SK-N-SH (cell line): ENCODE measurements around the gene ZBTB6.

Source experiments
- CTCF ChIP-seq: fragments of 200-600 bp; sonication (generic); IDR thresholded peaks from 2 replicates; pipeline ENCODE4 v1.6.1; 2017; ENCODE audit warnings: antibody characterized with exemption, mild to moderate bottlenecking, moderate library complexity
- IRF3 ChIP-seq: fragments of 150-350 bp; IDR thresholded peaks from 2 replicates; pipeline ENCODE4 v1.6.1; 2016; ENCODE audit warnings: mild to moderate bottlenecking, low read depth, low read length
- JUND ChIP-seq: IDR thresholded peaks from 2 replicates; pipeline ENCODE4 v1.4.0; 2012
- MAX ChIP-seq: IDR thresholded peaks from 2 replicates; pipeline ENCODE4 v1.4.0; 2012; ENCODE audit warnings: low read depth
- MXI1 ChIP-seq: IDR thresholded peaks from 2 replicates; pipeline ENCODE4 v1.6.1; 2012; ENCODE audit warnings: mild to moderate bottlenecking, low read depth, low read length, improper control_type of control experiment
- PBX3 ChIP-seq: IDR thresholded peaks from 2 replicates; pipeline ENCODE4; 2012
- TAF1 ChIP-seq: IDR thresholded peaks from 2 replicates; pipeline ENCODE4 v1.6.1; 2012; ENCODE audit warnings: low read depth, mild to moderate bottlenecking, low read length, moderate library complexity, borderline replicate concordance
- TF ChIP-seq, protein P1 (sequence below): IDR thresholded peaks from 2 replicates; pipeline ENCODE4 v1.4.0; 2012; ENCODE audit warnings: low read depth, borderline replicate concordance

DNA sequence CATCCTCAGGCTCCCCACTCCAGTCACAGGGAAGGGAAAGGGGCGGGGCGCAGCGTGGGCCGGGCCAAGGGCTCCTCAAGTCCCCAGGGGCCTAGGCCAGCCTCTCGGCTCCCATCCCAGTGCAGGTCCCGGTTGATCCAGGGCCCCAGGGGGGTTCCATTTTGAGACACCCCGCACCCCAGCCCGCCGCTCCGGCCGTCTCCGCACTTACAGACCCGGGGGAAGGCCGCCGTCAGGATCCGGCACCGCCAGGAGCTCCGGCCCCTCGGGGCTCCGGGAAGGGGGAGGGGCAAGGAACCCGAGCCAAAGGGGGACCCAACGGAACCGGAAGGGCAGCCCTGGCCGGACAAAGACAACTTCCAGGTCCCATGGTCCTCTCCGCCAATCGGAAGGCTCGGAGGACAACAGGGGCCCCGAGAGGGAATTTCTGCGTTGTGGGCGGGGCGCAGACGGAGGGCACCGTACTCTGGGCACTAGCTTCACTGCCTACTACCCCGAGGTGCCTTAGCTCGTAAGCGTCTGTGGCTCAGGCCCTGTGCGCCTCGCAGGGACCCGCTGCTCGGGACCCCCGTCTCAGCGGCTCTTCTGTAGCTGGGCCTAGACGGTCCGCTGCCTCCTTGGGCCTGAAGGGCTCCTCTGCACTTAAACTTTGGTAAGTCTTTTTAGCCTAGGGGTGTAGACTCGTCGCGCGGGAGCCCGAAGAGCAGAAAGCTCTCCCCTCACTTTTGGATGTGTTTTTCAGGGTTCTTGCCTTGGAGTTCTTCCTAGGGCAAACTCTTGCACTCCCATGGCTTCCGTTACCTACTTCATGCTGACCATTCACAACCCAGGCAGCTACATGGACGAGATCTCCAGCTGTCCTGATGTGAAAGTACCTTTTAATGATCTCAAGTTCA lies 18.4 kb upstream of the ZBTB6 start, which contains the start of gene ZBTB26:
- TF ChIP-seq MXI1 (peak; percentile 25; the same call in 1 of the 2 replicates), JUND (no peak), CTCF (no peak), TAF1 (0 out of 2 replicates have a peak, but pooled peaks have one; percentile 77), IRF3 (no peak; the same call in 1 of the 2 replicates), MAX (peak; percentile 34; the same call in 1 of the 2 replicates), PBX3 (no peak; the same call in 1 of the 2 replicates)
- TF ChIP-seq, protein P1, sequence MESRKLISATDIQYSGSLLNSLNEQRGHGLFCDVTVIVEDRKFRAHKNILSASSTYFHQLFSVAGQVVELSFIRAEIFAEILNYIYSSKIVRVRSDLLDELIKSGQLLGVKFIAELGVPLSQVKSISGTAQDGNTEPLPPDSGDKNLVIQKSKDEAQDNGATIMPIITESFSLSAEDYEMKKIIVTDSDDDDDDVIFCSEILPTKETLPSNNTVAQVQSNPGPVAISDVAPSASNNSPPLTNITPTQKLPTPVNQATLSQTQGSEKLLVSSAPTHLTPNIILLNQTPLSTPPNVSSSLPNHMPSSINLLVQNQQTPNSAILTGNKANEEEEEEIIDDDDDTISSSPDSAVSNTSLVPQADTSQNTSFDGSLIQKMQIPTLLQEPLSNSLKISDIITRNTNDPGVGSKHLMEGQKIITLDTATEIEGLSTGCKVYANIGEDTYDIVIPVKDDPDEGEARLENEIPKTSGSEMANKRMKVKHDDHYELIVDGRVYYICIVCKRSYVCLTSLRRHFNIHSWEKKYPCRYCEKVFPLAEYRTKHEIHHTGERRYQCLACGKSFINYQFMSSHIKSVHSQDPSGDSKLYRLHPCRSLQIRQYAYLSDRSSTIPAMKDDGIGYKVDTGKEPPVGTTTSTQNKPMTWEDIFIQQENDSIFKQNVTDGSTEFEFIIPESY = peak; percentile 59; the same call in 1 of the 2 replicates
